GM12801 (cell line): ENCODE measurements around the gene CAVIN2.

Experiments used
- TF ChIP-seq, protein P1 (sequence below): IDR thresholded peaks from one replicate; pipeline ENCODE4 v1.5.1; 2011; ENCODE audit warnings: control low read depth; ENCODE audit not compliant: insufficient read length; ENCODE audit errors: extremely low read depth

The CAVIN2 gene

DNA sequence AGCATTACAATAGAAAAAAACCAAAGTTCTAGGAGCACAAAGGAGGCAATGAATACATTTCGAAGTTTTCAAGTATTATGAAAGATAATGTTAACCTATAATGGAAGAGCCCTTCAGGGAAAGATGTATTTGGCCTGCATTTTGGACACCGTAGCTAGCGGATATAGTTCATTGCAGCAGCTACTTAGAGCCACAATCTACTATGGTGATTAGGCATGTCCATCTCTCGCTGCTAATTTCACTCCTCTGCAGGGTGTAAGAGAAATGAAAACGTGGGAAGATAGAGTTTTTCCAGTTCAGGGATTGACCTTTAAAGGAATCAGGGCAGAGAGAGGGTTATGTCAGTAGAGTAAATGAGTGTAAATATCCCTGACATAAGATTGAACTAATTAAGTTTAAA, 8.5 kb upstream of the CAVIN2 start:
- TF ChIP-seq, protein P1, sequence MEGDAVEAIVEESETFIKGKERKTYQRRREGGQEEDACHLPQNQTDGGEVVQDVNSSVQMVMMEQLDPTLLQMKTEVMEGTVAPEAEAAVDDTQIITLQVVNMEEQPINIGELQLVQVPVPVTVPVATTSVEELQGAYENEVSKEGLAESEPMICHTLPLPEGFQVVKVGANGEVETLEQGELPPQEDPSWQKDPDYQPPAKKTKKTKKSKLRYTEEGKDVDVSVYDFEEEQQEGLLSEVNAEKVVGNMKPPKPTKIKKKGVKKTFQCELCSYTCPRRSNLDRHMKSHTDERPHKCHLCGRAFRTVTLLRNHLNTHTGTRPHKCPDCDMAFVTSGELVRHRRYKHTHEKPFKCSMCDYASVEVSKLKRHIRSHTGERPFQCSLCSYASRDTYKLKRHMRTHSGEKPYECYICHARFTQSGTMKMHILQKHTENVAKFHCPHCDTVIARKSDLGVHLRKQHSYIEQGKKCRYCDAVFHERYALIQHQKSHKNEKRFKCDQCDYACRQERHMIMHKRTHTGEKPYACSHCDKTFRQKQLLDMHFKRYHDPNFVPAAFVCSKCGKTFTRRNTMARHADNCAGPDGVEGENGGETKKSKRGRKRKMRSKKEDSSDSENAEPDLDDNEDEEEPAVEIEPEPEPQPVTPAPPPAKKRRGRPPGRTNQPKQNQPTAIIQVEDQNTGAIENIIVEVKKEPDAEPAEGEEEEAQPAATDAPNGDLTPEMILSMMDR: no peak

DNA sequence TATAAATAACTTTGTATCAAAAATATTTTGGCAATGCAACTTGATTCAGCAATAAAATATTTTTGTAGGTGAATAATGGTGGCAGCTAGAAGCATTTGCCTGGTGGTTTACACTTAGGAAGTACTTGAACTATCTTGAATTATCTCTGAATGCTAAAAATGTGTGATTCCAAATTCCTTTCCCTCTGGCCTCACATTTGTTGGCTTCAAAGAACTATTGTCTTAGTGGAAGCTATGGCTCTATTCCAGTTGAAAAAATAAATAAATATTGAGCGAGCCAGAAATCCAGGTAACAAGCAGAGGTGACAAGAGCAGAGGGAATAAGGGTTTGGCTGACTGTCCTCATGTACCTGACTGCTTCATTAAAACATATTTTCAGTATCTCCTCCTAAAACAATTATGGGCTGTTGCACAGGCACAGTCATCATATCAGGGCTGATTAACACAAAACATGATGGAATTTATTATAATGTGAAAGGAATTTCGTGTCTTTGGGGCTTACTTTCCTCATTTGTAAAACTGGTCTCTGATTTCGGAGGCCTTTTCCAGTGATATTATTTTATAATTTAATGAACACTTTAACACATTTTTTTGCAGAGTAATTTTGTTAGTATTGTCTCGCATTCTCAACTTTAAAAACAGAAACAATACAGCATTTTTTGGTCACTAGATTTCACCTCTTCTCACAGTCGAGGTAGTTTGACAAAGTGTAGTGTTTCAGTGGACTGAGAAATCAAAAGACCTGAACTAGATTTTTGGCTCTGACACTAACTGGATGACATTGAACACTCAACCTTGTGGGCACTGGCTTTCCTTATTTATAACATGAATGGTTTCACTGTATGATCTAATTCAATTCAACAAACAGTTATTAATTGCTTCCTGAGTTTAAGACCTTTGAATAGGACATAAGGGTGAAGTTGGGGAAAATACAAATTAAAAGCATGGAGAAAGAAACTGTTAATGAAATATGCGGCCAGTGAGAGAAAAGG, 7.8 kb upstream of the CAVIN2 start:
- TF ChIP-seq, protein P1: no peak

DNA sequence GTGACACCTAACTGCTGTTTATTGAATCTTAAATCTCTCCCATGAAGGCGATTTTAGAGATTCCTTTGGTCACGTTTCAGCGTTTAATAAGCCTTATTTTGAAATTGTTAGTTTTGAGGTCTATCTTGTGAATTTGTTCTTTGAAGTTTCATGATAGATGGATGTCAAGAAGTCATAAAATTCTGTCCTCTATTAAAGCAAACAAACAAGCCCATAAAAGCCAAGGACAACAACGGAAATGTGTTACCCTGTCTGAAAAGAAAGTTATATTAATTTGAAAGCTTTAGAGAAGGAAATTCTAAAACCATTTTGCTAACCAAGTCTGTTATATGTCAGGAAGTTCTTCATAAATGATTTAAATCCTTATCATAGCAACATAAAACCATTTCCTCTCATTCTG, 7.0 kb upstream of the CAVIN2 start:
- TF ChIP-seq, protein P1: no peak

DNA sequence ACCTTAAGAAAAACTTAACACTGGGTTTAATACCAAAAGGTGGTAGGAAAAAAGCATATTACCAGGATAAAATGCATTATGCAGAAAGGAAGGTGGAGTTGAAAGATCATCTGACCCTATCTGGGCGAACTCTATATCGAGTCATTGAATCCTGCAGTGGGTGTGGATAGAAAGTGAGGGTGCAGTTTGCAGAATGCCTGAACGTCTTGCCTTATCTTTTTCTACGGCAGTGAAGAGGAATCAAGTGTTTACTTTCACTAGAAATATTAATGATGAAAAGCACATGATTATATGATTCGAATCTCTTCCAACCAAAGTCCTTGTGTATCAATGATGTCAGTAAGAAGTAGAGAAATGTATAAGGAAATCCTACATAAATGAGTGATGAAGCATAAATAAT, 4.3 kb upstream of the CAVIN2 start:
- TF ChIP-seq, protein P1: no peak

DNA sequence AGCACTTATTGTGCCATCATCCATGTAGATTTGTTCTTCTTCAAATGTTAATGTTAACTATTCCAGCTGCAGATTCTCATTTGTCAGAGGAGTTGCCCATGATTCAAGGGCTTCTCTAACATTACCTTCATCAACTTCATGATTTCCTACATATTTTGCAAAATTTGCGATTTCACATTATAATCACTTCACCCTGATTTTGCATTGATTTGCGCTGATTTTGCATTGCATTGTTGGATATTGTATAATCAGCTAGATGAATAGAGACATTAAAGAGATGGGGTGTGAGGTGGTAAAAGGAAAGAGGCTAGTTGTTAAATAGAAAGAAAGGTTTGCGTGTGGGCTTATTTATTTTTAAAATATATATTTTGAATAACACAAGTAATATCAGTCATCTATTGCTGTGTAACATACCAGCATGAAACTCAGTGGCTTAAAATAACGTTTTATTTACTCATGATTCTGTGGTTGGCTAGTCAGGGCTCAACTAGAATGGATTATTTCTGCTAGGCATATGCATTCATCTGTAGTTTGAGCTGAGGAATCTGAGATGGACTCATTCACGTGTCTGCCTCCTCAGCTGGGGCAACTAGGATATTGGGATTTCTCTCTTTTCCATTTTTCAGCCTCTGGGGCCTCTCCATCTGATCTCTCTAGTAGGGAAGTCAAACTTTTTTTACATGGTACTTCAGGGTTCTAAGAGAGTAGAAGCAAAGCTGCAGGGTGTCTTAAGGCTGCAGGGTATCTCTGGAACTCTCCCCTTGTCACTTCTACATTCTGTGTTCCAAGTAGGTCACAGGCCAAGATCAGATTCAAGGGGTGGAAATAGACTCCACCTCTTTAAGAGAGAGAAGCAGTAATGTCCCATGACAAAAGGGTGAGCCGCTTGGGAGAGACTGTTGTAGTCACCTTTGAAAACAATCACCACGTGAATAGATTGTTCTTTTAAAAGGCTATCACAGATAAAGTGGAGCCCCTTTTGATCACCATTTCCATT, 2.2 kb upstream of the CAVIN2 start:
- TF ChIP-seq, protein P1: no peak

DNA sequence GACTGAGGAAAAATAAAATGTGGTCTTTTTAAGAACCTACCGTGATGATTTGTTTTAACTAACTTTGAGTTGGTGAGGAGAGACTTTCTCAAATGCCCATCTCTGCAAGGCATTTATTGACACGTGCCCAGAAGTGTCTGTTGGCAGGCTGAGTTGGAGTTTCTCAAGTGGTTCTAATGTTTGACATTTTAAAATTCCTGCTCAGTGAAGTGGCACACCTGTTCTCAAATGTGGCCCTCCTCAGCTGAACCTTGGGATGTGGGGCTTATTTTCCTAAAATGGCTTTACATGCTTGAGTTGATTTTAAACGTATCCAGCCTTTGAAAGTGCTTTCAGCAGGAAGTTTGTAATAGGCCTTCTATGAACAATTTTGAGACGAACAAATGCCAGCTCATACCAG, 876 bp upstream of the CAVIN2 start:
- TF ChIP-seq, protein P1: no peak
